T47D (cell line): ENCODE measurements around the gene DNAJA3.

Experiments used
- DNase-seq, 2 experiments: peaks; one replicate each; pipeline versions ENCODE4 v3.0.0 to v3.0.0-alpha.2; 2011 to 2012; ENCODE audit warnings: low read depth in 1 of 2, low spot score in 1 of 2
- JUND ChIP-seq: IDR thresholded peaks from 2 replicates; pipeline ENCODE4 v1.6.1; 2012; ENCODE audit warnings: low read depth
- in situ Hi-C: cut with HindIII; loops from 2 replicates; pipeline ENCODE4 v1.10.0; 2016; ENCODE audit warnings: low sequenced_read_pairs, low pct_unique_long_range_greater_than_20kb

DNAJA3 gene

DNA sequence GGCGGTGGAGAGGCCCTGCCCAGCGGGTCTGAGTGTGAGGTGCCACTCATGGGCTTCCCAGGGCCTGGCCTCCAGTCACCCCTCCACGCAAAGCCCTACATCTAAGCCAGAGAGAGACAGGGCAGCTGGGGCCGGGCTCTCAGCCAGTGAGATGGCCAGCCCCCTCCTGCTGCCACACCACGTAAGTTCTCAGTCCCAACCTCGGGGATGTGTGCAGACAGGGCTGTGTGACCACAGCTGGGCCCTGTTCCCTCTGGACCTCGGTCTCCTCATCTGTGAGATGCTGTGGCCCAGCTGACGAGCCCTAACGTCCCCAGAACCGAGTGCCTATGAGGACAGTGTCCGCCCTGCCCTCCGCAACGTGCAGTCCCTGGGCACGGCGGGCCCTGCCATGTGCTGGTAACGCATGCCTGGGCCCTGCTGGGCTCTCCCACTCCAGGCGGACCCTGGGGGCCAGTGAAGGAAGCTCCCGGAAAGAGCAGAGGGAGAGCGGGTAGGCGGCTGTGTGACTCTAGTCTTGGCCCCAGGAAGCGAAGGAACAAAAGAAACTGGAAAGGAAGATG lies 42.8 kb upstream of the DNAJA3 start:
- DNase-seq, result no peak

DNA sequence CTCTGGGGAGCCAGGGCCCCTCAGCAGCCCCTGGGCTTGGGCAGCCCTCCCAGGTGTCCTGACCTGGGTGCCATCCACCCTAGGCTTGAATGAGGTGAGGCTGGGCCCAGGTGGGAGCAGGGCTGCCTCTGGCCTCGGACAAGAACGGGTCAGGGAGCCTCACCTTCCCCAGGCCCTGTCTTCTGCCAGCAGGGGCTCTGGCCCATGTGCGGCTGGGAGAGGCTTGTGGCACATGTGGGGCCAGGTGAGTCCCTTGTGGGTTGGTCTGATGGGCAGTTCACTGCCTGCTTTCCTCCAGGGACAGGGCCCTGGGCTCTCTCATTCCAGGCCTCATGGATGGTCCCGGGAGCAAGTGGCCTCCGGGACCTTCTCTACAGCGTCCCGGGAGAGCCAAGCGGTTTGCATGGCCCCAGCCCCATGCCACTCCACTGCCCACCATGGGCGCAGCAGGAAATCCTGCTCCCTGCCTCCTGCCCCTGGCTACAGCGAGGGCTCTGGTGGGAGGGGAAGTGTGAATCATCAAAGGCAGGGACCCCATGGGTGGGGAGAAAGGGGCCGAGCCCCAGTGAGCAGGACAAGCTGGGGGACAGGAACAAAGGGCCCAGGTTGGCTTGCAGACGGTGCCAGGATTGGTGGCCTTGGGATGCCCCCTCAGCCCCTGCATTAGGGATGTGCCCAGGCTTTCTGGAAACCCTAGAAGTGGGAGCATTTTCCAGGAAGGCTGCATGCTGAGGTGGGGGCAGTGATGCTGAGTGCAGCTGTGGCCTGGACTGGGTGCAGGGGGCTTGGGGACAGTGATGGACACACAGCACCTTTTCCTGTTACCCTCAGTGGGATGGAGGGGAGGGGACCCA lies 41.9 kb upstream of the DNAJA3 start:
- no peak for TF ChIP-seq JUND
- in situ Hi-C loops, result no loop called here
- no peak for DNase-seq

More for the DNA sequence above, 42.8 kb upstream of the DNAJA3 start:
- in situ Hi-C loops, result no loop called here
- TF ChIP-seq JUND, result no peak

DNA sequence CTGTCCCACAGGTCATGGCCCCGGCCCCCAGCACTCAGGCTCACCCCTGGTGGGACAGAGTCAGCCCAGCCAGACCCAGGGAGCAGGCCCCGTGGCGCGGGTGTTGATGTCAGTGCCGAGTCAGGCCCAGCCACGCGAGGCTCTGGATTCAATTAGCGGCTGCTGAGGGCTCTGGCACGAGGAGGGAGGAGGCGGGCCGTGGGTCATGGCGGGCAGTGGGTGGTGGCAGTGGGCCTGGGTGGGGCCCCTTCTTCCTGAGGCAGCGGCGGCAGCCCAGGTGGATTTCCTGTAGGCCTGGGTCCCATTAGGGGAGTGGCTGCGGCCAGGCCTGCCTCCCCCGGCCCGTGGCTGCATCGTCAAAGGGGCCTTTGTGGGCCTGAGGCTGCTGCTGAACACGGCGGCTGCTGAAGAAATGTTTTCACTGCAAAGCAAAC lies 41.1 kb upstream of the DNAJA3 start:
- DNase-seq, result no peak
- in situ Hi-C loops, result no loop called here
- TF ChIP-seq JUND, result no peak

DNA sequence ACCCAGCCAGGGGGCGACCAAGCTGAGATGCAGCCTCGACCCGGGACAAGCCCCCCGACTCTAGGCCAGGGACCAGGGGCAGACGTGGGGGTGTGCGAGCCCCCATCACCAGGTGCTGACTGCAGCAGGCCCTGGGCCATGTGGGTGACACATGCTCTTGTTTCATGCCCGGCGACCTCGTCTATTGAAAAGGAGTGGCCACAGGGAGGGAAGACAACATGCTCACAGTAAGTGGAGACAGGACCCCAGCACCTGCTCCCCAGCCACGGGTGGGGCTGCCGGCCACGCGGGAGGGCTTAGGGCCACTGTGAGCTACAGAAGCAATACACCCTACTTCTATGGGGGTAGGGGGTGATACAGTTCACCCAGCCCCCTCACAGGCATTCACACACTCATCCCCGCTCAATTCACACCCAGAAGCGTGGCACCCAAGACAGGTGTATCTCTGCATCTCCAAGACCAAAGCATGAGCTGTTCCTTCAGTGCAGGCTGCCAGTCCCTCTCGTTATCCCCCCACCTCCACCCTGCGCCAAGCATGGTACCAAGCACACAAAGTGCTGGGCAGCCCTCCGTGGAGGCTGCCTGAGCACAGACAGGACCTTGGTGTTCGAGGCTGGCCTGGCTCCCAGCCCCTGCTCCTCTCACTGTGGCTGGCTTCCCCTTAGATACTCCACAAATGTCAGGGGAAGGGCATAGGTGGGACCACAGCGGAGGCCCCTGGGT lies 40.4 kb upstream of the DNAJA3 start:
- in situ Hi-C loops, result no loop called here
- DNase-seq, result no peak
- no peak for TF ChIP-seq JUND

DNA sequence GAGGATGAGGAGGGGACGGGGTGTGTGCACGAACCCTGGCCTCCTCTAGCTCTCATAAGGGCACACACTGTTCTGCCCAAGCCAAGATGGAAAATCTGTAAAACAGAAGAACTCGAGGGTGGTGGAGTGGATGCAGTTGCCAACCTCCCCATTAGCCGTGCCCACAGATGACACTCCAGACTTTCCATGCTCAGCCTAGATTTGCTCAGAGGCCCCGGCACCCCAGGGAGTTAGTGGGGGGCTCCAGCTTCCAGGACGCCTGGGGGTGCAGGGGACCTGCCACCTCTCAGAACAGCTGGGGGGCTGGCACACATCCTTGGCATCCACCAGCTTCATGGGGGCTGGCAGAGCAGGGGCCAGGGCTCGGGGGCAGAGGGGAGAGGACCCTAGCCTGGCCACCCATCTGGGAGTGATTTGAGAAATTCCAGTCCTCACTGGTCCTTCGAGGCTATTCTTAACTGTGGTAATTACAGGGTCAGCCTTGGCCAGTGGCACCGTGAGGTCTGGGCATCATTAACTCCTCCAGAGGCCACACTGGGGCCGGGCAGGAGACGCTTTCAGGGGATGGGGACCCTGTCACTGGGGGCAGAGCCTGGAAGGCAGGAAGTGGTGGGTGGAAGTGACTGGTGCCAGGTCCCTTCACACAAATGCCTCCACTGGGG lies 39.7 kb upstream of the DNAJA3 start:
- in situ Hi-C loops, result no loop called here
- DNase-seq, result no peak
- TF ChIP-seq JUND, result no peak

DNA sequence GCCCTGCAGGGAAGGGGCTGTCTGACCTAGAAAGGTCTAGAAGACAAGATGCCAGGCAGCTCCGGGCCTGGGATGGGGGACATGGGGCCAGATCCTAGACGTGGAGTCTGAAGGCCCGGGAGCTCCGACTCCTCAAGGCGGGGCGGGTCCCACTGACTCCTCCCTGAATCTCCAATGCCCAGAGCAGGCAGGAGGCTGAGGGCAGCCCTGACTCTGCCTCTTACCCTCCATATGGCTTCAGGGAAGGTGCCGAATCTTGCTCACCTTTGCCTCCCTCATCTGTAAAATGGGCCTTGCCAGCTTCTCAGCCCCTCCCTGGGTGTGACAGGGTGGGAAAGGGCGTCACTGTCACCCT lies 39.2 kb upstream of the DNAJA3 start:
- no peak for TF ChIP-seq JUND
- in situ Hi-C loops, result no loop called here
- no peak for DNase-seq

DNA sequence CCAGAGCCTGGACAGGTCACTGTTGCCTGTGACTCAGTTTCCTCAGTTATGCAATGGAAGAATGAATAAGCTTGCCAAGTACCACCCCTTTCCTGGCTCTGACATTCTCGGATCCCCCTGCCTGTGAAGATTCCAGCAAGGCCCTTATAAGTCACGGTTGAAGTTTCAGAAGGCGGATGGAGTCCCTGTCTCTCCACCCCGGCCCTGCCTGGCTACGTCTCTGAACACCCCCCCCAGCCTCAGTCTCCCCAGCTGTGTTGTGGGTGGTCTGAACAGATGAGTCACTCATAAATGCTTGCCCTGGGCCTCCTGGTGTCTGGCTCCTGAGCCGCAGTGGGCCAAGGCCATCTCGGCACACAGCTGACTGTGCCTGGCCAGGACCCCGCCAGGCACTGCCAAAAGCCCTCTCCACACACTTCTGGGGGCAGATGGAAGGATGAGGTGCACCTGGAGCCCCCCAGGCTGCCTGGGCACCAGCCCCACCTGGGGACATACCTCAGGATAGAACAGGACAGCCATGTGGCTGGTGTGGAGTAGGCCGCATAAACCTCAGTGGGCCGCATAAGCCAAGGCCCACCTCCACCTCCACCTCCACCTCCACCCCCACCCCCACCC lies 38.6 kb upstream of the DNAJA3 start:
- in situ Hi-C loops, result no loop called here
- TF ChIP-seq JUND, result no peak
- DNase-seq, result no peak

DNA sequence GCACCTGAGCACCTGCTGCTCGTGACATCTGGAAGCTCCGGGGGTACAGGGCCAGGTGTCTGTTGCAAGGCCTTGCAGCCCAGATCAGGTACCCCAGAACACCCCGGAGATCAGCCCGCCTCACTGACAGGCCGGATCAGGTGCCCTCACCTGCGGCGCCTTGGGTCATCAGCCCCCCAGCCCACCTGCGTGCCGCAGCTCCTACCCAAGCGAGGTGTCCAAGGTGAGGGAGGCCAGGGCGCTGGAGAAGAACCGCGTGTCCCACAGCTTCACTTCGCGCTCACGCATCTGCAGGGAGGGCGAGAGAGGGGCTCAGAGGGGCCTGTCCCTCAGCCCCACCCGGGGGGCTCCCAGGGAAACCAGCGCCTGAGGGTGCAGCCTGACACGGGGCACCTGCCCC lies 37.9 kb upstream of the DNAJA3 start:
- no peak for DNase-seq
- TF ChIP-seq JUND, result no peak
- in situ Hi-C loops, result no loop called here

DNA sequence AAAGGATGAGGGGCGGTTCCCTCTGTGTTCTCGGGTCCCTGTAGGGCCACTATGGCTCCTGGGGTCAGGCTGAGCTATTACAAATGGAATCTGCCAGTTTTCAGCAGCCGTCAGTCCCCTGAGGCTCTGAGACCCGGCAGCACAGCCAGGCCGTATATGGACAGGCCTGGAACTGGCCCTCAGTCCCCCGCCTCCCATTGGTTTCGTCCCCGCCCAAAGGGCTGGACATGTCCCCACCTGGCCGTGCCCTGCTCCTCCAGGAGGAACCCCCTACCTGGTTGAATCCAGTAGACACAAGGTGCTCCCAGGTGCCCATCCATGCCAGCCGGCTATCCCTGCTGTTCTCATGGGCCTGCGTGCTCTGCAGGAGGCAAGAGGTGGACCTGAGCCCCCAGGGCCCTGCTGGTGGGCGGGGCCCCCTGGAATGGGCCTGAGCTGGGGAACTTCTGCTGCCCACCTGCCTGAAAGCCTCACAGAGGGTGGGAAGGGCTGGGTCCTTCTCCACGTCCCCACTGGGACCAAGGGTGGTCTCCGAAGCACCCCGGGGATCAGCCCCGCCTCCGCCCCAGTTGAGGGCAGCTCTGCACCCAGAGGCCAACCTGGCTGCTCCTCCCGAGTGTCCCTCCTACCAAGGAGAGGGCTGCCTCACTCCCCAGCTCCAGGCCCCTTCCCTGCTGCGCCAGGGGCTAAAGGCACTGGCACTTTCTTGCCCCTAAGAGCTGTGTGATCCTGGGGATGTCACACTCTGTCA lies 37.2 kb upstream of the DNAJA3 start:
- no peak for DNase-seq
- in situ Hi-C loops, result no loop called here
- TF ChIP-seq JUND, result no peak

DNA sequence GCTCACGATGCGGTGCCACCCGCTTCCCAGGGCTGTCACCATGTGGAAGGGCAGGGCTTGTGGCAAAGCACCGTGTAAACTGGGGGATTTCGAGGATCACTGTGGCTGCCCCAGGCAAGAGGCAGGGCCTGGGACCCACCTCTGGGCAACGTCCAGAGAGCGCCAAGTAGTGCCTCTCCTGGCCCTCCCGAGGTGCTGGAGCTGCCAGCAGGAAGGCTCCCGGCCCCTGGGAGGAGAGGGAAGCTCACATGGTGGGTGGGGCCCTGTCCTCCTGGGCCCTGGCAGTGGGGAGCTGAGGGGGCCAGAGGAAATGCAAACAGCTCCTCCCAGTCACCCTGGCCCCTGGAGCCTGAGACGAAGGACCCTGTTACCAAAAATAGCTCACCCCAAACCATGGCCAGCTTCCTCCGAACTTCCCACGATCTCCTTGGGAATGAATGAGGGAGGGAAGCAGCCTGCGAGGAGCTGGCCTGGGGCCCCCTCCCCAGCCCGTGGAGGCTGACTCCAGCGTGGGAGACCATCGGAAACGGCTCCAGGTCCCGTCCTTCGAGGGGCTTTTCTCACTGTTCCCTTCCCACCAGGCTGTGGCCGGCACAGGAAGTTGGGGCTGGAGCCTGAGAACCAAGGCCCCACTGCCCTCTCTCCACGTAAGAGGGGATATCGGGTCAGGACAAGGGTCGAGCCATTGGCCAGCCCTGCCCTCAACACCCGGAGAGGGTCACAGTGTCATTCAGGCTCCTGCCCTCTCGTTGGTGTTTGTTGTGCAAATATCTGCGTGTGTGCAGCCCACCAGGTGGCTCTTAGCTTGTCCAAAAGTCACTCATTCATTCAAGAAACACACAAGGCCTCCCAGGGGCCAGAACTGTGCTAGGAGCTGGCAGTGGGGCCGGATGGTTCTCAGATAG lies 36.4 kb upstream of the DNAJA3 start:
- no peak for DNase-seq
- TF ChIP-seq JUND, result no peak
- in situ Hi-C loops, result no loop called here
